ENCODE measurements around the gene SLFN13. TPM values are rescaled to one million over a fixed set of nuclear protein-coding genes. Genes with fewer than 3 reads are reported as not detected.

The SLFN13 gene
- total RNA-seq, 1 donor from 2014 or later: 14.3 TPM

GRCh38 chr17:35387496-35387895, 61.1 kb downstream of the SLFN13 start:
- no peak overlapping the region for H3K27ac Mint-ChIP-seq
- no peaks in the 10 kb centered on the region for H3K36me3 Mint-ChIP-seq
- no peak overlapping the region for H3K4me3 Mint-ChIP-seq
- no peaks in the 10 kb centered on the region for H3K4me1 Mint-ChIP-seq (ENCODE audit: unreplicated experiment)
- no peaks in the 10 kb centered on the region for H3K9me3 Mint-ChIP-seq
- H3K27me3 Mint-ChIP-seq: peaks cover 36% of the 10 kb centered on the region
- TF ChIP-seq CTCF (conservative IDR thresholded peaks at IDR 0.05): no peak
- DNase-seq (ENCODE audit: extremely low spot score, unreplicated experiment): no peak

Other genes with a start within 250 kb of the SLFN13 start
- gene SLFN5, start 205.7 kb downstream of the SLFN13 start, total RNA-seq (ENCODE audit: low replicate concordance): 21.7 and 42.1 TPM in 2 replicates
- gene SLFN11, start 75.1 kb downstream of the SLFN13 start, total RNA-seq (ENCODE audit: low replicate concordance): 19.8 and 30.7 TPM in 2 replicates
- gene SLFN12, start 16.3 kb downstream of the SLFN13 start, total RNA-seq (ENCODE audit: low replicate concordance): 5.2 and 6.6 TPM in 2 replicates
- gene SLFN12L, start 88.9 kb upstream of the SLFN13 start, total RNA-seq (ENCODE audit: low replicate concordance): not detected in 2 replicates
- gene SLFN14, start 112.1 kb upstream of the SLFN13 start, total RNA-seq (ENCODE audit: low replicate concordance): not detected in 2 replicates
- 6.9 and 7.7 TPM in 2 replicates for gene PEX12, start 129.8 kb upstream of the SLFN13 start, total RNA-seq (ENCODE audit: low replicate concordance)
- 120 and 165 TPM in 2 replicates for gene AP2B1, start 138.6 kb upstream of the SLFN13 start, total RNA-seq (ENCODE audit: low replicate concordance)

All from type B pancreatic cell (in vitro differentiated cells).